Ovary (tissue), 10 donors: ENCODE data around the gene RPUSD2. TPM values are rescaled to one million over a fixed set of nuclear protein-coding genes. Genes with fewer than 3 reads are reported as not detected.

Source experiments
- DNase-seq, 5 donors: peaks; one replicate each; pipeline ENCODE4 v3.0.0-alpha.2; 2019 to 2020
- H3K27ac ChIP-seq, 2 donors: fragments of 200-600 bp; one replicate each; pipeline versions ENCODE4 v1.5.1 to v1.8.0; 2019 to 2022
- H3K27me3 ChIP-seq: fragments of 200-600 bp; one replicate; pipeline ENCODE4 v1.8.0; 2022
- H3K36me3 ChIP-seq: fragments of 200-600 bp; sonication (generic); one replicate; pipeline ENCODE4 v1.5.1; 2019
- H3K4me1 ChIP-seq: one replicate; pipeline ENCODE4 v1.8.1; 2013; ENCODE audit warnings: mild to moderate bottlenecking, moderate library complexity; ENCODE audit not compliant: insufficient read depth
- H3K4me3 ChIP-seq: fragments of 200-600 bp; sonication (generic); one replicate; pipeline ENCODE4 v1.5.1; 2017
- H3K9me3 ChIP-seq, 2 donors: fragments of 200-600 bp in 1 of 2; sonication (generic) in 1 of 2; one replicate each; pipeline versions ENCODE4 v1.5.1 to v1.8.1; 2013 to 2019; ENCODE audit warnings: mild to moderate bottlenecking in 1 of 2, moderate library complexity in 1 of 2
- EP300 ChIP-seq: sonication (generic); formaldehyde crosslinking; IDR thresholded peaks from one replicate; pipeline ENCODE4 v1.6.1; 2017; ENCODE audit warnings: antibody characterized with exemption
- POLR2A ChIP-seq: fragments of 450-650 bp; IDR thresholded peaks from one replicate; pipeline ENCODE4 v1.6.1; 2017; ENCODE audit warnings: antibody characterized with exemption, mild to moderate bottlenecking, moderate library complexity
- WGBS, 3 donors: extraction: QIAGEN DNeasy Blood & Tissue Kit in 1 of 3; methylation state at CpG; one replicate each; pipeline versions ENCODE4 v1.1.5 to v1.1.7; 2013 to 2017; 5-methylcytosine and 5-hydroxymethylcytosine counted together
- intact Hi-C, 4 donors: fragments of 100-400 bp; cut with DNase I; formaldehyde crosslinking; loops; one replicate each; pipeline versions ENCODE4 v1.11.0 to v1.15.1; 2022 to 2023
- long read RNA-seq, 3 donors: library from polyadenylated mRNA in 2 of 3; unstranded in 2 of 3; transcript quantifications; one replicate each; pipeline ENCODE4 v2.0.0 and lab custom pipeline, GENCODE V29; 2021 to 2026
- polyA plus RNA-seq, 2 donors: library from polyadenylated mRNA; stranded (reverse); fragments of 200-250 nt in 1 of 2; fragments of 350-450 nt in 1 of 2; fragmentation: Illumina TruSeq in 1 of 2; extraction: RNeasy Lipid Tissue Mini Kit (QIAGEN cat#74804) in 1 of 2; gene quantifications; one replicate each; pipeline ENCODE4 v1.2.3, GENCODE V29; 2013 to 2014
- total RNA-seq, 7 donors: library from RNA; depleted of rRNA in 2 of 7; stranded (reverse); fragments of >200 nt in 2 of 7; fragmentation: NEBNext Ultra II Directional in 3 of 7; extraction: Animal tissue kit (Norgen Biotek cat#: 25700) in 3 of 7; gene quantifications; one replicate each; pipeline versions ENCODE4 v1.1.0 to v1.2.4, GENCODE V29; 2016 to 2023
- TF ChIP-seq, protein P1 (sequence below), 3 donors: fragments of 450-650 bp in 2 of 3; fragments of 200-600 bp in 1 of 3; IDR thresholded peaks; one replicate each; pipeline versions ENCODE4 v1.5.1 to v1.8.0; 2016 to 2022; ENCODE audit warnings: antibody characterized with exemption in 3 of 3, mild to moderate bottlenecking in 1 of 3
- donor health status: DM: no; HTN: no; CAD: no; lungs with moderate emphysema.
- donor health status: DM: no; HTN: no; CAD: no.
- donor health status: Bipolar disorder and iron deficiency.
- donor health status: DM: yes; HTN: yes; CAD: no.
- donor health status: DM: no; HTN: no; CAD: no.
- donor health status: DM: yes; HTN: yes; CAD: no.

Gene RPUSD2, protein sequence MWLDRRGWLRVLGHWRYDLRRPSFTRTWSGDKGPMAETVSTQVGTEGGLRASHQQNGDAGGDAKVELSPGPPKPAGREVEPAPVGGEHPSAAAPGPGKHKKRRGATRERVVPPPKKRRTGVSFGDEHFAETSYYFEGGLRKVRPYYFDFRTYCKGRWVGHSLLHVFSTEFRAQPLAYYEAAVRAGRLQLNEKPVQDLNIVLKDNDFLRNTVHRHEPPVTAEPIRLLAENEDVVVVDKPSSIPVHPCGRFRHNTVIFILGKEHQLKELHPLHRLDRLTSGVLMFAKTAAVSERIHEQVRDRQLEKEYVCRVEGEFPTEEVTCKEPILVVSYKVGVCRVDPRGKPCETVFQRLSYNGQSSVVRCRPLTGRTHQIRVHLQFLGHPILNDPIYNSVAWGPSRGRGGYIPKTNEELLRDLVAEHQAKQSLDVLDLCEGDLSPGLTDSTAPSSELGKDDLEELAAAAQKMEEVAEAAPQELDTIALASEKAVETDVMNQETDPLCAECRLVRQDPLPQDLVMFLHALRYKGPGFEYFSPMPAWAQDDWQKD
- total RNA-seq (10 to 100 TPM in 4 of 7 donors, 1 to 10 TPM in 3; 2.9 to 13.0 (median 11.1) TPM), polyA plus RNA-seq (1 to 10 TPM; 5.4 to 9.7 TPM)
- long read RNA-seq, donor 1, transcript RPUSD2-201 (3 exons, 2,358 nt) = major isoform, 85 of 95 reads
- long read RNA-seq, donor 1, partial matches to known transcripts = 2 of 95 reads
- long read RNA-seq, donor 1, other reads (novel, unspliced or antisense) = 0 of 95 reads
- long read RNA-seq, donor 2, transcript RPUSD2-203 (1 exons, 631 nt) = minor isoform, 5 of 20 reads
- long read RNA-seq, donor 2, transcript RPUSD2-201 (3 exons, 2,358 nt) = major isoform, 15 of 20 reads
- long read RNA-seq, donor 2, partial matches to known transcripts = 0 of 20 reads
- long read RNA-seq, donor 2, other reads (novel, unspliced or antisense) = 0 of 20 reads
- long read RNA-seq, donor 3, transcript RPUSD2-201 (3 exons, 2,358 nt) = major isoform, 24 of 29 reads
- long read RNA-seq, donor 3, partial matches to known transcripts = 3 of 29 reads
- long read RNA-seq, donor 3, other reads (novel, unspliced or antisense) = 0 of 29 reads

DNA sequence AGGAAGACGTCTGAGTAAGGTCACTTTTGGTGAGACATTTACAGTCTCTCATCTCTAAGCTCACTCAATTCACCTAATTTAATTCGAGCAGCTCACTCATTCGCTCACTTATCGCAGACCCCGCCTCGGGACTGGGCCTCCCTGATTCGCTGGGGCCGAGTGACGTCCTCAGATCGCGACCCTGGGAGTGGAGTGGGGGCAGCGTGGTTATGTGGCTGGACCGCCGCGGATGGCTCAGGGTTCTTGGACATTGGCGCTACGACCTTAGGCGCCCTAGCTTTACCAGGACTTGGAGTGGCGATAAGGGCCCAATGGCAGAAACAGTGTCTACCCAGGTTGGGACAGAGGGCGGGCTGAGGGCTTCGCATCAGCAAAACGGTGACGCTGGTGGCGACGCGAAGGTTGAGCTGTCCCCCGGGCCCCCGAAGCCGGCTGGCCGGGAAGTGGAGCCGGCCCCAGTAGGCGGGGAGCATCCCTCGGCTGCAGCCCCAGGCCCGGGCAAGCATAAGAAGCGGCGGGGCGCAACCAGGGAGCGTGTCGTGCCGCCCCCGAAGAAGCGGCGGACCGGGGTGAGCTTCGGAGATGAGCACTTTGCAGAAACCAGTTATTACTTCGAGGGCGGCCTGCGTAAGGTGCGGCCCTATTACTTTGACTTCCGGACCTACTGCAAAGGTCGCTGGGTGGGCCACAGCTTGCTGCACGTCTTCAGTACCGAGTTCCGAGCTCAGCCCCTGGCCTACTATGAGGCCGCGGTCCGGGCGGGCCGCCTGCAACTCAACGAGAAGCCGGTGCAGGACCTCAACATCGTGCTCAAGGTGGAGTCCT is at the start of gene RPUSD2:
Gene RPUSD2, plus strand, starts transcription at position 171 of the 825 bp plus-strand sequence. Its CDS starts 39 bp downstream, at position 210.
- 0 to 1% (median 0%) methylated on average over 37 to 62 of the region's 62 CpGs for WGBS, 3 donors
- intact Hi-C loops = loop anchor here in 2 of 4 donors (10.0 kb wide), 2 partner anchors 125 to 185 kb away; partner anchors contain the start of genes BAHD1 (in 1 of the 2) and RMDN3 (in 1 of the 2)
- peak; percentile 89 to 94 (median 92) for DNase-seq
- no peaks in the 10 kb centered on the region for H3K36me3 ChIP-seq
- H3K4me1 ChIP-seq = peaks cover 5% of the 10 kb centered on the region
- H3K9me3 ChIP-seq = no peaks in the 10 kb centered on the region
- TF ChIP-seq, protein P1, sequence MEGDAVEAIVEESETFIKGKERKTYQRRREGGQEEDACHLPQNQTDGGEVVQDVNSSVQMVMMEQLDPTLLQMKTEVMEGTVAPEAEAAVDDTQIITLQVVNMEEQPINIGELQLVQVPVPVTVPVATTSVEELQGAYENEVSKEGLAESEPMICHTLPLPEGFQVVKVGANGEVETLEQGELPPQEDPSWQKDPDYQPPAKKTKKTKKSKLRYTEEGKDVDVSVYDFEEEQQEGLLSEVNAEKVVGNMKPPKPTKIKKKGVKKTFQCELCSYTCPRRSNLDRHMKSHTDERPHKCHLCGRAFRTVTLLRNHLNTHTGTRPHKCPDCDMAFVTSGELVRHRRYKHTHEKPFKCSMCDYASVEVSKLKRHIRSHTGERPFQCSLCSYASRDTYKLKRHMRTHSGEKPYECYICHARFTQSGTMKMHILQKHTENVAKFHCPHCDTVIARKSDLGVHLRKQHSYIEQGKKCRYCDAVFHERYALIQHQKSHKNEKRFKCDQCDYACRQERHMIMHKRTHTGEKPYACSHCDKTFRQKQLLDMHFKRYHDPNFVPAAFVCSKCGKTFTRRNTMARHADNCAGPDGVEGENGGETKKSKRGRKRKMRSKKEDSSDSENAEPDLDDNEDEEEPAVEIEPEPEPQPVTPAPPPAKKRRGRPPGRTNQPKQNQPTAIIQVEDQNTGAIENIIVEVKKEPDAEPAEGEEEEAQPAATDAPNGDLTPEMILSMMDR (IDR thresholded peaks at IDR 0.05) = no peak
- TF ChIP-seq POLR2A = peak; percentile 90
- no peaks in the 10 kb centered on the region for H3K27me3 ChIP-seq
- H3K4me3 ChIP-seq = peak within 1 kb of the TSS; percentile 69
- peak within 1 kb of the TSS; percentile 53 to 71 for H3K27ac ChIP-seq

DNA sequence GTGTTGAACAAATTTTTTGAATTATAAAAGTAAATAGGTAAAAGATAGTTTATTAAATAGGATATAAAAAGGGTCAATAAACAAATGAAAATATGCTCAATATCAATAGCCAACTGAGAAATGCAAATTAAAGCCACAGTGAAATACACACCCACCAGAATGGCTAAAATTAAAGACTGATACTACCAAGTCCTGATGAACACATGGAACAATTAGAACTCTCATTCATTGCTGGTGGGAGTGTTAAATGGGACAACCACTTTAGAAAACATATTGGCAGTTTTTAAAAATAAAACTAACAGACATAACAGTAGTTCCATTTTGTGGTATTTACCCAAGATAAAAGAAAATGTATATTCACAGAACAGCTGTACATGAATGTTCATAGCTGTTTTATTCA is 45.5 kb upstream of the RPUSD2 start:
- no peak for DNase-seq
- Histone ChIP-seq H3K27me3 (no peaks in the 10 kb centered on the region), H3K27ac (no peak overlapping the region), H3K4me1 (no peaks in the 10 kb centered on the region), H3K9me3 (no peaks in the 10 kb centered on the region), H3K4me3 (no peak overlapping the region), H3K36me3 (no peaks in the 10 kb centered on the region)
- no peak for TF ChIP-seq POLR2A
- intact Hi-C loops = no loop called here

DNA sequence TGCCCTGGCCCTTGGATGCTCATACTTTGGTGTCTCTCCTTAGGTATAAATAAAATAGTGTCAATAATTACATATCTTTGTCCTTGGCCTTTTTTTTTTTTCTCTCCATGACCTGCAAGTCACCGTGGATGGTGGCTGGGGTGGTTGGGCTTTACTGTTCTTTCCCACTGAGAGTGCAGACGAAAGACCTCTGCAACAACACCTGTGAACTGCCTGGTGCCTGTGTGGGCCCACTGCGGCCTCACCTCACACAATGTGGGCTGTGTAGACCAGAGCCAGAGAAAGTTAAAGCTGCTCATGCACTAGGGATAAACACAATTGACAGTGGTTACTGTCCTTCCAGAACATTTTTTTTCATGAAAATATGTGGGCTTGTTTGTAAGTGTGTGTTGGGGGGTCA is 43.2 kb upstream of the RPUSD2 start:
- intact Hi-C loops = loop anchor here in 1 of 4 donors (5.0 kb wide), 1 partner anchor 366 kb away; the partner anchor contains the start of gene VPS18
- TF ChIP-seq, protein P1 (IDR thresholded peaks at IDR 0.05) = no peak
- no peak for TF ChIP-seq POLR2A
- TF ChIP-seq EP300 = no peak
- no peak for DNase-seq
- Histone ChIP-seq H3K4me3 (no peak overlapping the region), H3K4me1 (no peaks in the 10 kb centered on the region), H3K27me3 (no peaks in the 10 kb centered on the region), H3K27ac (no peak overlapping the region), H3K9me3 (no peaks in the 10 kb centered on the region), H3K36me3 (no peaks in the 10 kb centered on the region)
- WGBS, 3 donors = 85 to 94% (median 91%) methylated on average over 3 of the region's 3 CpGs

DNA sequence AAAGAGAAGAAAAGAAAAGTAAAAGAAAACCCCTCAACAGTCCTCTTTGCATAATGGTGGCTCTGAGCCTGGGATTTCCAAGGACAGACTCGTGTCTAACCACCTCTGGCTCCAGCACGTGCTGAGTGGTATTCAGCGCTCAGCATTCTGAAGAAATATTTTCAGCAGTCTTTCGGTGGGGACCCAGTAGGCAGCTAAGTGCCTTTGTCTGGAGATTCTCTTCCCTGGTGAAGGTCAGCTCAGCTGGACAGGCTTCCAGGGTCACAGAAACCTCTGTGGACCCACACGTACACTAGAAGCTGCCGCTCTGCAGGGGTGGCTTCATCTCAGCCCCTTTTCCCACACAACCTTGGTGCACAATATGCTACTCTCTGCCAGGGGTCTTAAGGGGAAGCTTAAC is 40.3 kb upstream of the RPUSD2 start:
- H3K9me3 ChIP-seq = no peaks in the 10 kb centered on the region
- intact Hi-C loops = loop anchor here in 1 of 4 donors (5.0 kb wide), 1 partner anchor 364 kb away; the partner anchor contains the start of gene VPS18
- no peaks in the 10 kb centered on the region for H3K36me3 ChIP-seq
- WGBS, 3 donors = 75 to 85% (median 76%) methylated on average over 6 of the region's 6 CpGs
- no peak overlapping the region for H3K27ac ChIP-seq
- no peak overlapping the region for H3K4me3 ChIP-seq
- no peaks in the 10 kb centered on the region for H3K4me1 ChIP-seq
- DNase-seq = no peak
- TF ChIP-seq, protein P1 (IDR thresholded peaks at IDR 0.05) = no peak
- no peak for TF ChIP-seq POLR2A
- no peak for TF ChIP-seq EP300
- H3K27me3 ChIP-seq = no peaks in the 10 kb centered on the region
